GM12874 (cell line): ENCODE data around the gene WDR64.

Experiments used
- TF ChIP-seq, protein P1 (sequence below): IDR thresholded peaks from 2 replicates; pipeline ENCODE4 v1.5.1; 2011; ENCODE audit warnings: low read depth, mild to moderate bottlenecking, control low read depth, low read length, moderate library complexity; ENCODE audit not compliant: insufficient read depth

The WDR64 gene

DNA sequence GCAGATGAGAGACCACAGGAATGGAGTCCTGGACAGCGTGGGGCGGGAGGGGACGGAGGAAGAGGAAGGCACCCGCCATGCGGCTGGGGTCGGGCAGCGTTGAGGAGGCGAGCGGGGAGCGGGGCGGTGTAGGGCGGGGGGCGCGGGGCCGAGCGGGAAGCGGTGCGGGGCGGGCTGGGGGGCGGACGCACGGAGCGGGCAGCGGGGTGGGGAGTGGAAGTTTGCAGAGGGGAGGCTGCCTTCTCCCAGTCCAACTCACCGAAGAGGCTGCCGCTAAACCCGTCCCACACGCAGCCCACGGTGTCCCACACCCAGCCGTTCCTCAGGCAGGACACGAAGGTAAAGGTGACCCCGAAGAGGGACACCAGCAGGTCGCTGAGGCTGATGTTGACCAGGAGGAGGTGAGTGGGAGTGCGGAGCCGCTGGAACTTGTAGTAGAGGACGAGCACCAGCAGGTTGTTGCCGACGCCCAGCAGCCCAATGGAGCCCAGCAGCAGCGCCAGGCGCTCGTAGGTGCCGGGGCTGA, 12.4 kb upstream of the WDR64 start:
- TF ChIP-seq, protein P1, sequence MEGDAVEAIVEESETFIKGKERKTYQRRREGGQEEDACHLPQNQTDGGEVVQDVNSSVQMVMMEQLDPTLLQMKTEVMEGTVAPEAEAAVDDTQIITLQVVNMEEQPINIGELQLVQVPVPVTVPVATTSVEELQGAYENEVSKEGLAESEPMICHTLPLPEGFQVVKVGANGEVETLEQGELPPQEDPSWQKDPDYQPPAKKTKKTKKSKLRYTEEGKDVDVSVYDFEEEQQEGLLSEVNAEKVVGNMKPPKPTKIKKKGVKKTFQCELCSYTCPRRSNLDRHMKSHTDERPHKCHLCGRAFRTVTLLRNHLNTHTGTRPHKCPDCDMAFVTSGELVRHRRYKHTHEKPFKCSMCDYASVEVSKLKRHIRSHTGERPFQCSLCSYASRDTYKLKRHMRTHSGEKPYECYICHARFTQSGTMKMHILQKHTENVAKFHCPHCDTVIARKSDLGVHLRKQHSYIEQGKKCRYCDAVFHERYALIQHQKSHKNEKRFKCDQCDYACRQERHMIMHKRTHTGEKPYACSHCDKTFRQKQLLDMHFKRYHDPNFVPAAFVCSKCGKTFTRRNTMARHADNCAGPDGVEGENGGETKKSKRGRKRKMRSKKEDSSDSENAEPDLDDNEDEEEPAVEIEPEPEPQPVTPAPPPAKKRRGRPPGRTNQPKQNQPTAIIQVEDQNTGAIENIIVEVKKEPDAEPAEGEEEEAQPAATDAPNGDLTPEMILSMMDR = no peak

GRCh38 chr1:241640149-241640866, 11.8 kb upstream of the WDR64 start, which contains the start of the genes CHML and OPN3:
CHML (minus strand) TSS chr1:241640369; CDS start chr1:241635766, 4,603 bp downstream.
OPN3 (minus strand) TSS chr1:241640369; CDS start chr1:241640254, 115 bp downstream.
- TF ChIP-seq, protein P1 = no peak

- TF ChIP-seq, protein P1 = no peak
These were observed 11.0 kb upstream of the WDR64 start for GRCh38 chr1:241640867-241641622.

GRCh38 chr1:241641773-241642592, 10.1 kb upstream of the WDR64 start:
- TF ChIP-seq, protein P1 = no peak

DNA sequence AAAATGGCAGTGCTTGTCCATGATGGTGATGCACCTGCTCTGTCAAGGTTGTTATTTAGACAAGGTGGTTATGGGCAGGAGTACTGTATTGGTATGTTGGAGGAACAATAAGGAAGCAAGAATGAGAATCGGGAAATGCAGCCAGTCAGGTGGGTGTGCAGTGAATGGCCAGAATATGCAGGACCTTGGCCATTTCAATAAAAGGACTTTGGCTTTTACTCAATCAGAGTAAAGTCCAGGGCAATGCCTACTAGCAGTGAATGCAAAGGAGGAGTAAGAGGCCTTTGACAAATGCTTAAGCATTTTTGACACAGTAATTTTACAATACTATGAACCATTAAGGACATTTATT, 9.5 kb upstream of the WDR64 start:
- TF ChIP-seq, protein P1 = no peak

- TF ChIP-seq, protein P1 = no peak
These were observed 7.8 kb upstream of the WDR64 start for GRCh38 chr1:241644259-241644658.

GRCh38 chr1:241645199-241645598, 6.9 kb upstream of the WDR64 start:
- TF ChIP-seq, protein P1 = no peak
